HG03045 (cell line): ENCODE data around the gene ACACB.

Experiments
- ATAC-seq: cut with Tn5 transposase; IDR thresholded peaks from one replicate; pipeline ENCODE4 v1.9.1; 2021; ENCODE audit warnings: mild to moderate bottlenecking, moderate library complexity; ENCODE audit not compliant: unreplicated experiment

ACACB gene

DNA sequence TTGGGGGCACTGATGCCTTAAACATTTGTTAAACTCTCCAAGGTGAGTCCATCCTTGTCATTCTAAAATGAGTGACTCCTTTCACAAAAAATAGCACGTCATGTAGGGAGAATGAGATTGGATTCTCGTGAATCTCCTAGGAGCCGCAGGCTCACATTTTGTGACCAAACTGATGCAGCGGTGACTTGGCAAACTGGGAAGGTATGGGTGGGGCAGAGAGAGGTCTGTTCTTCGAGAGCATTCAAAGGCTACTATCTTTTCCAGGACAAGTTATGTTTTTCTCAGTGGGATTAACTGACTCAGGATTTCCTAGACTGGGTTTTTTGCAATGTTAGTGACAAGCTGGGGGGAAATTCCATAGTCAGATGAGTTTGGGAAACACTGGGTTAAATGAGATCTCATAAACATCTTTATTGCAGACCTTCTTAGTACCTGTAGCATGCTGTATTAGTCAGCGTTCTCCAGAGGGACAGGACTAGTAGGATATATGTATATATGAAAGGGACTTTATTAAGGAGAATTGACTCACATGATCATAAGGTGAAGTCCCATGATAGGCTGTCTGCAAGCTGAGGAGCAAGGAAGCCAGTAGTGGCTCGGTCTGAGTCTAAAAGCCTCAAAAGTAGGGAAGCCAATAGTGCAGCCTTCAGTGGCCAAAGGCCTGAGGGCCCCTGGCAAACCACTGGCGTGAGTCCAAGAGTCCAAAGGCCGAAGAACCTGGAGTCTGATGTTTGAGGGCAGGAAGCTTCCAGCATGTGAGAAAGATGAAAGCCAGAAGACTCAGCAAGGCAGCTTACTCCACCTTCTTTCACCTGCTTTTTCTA is 131.7 kb downstream of the ACACB start:
- no peak for ATAC-seq

DNA sequence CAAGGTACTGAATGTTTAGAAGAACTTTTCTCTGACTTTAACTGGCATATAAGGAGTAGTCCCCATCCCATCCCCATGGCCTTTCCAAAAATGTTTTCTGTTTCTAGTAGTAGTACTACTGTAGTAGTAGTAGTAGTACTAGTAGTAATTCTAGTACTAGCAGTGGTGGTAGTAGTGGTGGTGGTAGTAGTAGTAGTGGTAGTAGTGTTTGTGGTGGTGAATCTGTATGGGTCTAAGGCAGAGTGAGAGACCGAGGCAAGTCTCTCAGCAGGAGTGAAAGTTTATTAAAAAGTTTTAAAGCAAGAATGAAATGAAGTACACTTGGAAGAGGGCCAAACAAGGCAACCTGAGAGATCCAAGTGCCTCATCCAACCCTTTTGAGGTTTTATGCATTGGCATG is 134.1 kb downstream of the ACACB start:
- ATAC-seq, result no peak

DNA sequence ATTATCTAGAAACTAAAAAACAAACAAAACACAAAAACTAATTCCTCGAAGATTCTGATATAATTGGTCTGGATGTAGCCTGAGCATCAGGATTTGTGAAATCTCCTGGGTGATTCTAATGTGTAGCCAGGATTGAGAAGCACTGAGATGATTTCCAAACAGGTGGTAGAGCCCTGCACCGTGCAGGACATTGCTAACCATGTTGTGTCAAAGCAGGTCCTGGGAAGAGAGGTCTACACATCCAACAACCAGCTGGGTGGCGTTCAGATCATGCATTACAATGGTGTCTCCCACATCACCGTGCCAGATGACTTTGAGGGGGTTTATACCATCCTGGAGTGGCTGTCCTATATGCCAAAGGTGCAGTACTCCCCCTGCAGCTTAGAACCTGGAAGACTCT is 136.4 kb downstream of the ACACB start:
- no peak for ATAC-seq

DNA sequence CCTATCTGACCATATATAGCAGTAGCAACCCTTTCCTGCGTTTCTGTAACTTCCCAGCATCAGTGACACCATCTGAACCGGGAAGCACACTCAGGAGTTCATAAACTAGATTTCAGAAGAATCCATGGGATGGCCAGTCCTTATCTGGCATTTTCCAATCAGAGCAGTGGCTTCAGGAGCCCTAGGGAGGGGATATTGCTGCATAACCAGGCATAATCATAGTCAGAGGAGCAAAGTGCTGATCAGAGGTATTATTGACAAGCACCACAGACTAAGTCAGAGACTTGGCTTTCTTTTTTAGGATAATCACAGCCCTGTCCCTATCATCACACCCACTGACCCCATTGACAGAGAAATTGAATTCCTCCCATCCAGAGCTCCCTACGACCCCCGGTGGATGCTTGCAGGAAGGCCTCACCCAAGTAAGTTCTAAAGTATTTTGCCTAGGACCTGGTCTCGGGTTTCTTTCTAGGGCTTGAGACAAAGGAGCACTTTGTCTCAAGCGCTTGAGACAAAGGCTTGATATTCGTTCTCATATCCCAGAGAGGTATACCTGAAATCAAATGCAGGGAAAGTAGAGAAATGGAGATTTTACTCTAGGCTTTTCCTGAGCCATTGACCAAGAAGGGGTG is 137.6 kb downstream of the ACACB start:
- no peak for ATAC-seq

DNA sequence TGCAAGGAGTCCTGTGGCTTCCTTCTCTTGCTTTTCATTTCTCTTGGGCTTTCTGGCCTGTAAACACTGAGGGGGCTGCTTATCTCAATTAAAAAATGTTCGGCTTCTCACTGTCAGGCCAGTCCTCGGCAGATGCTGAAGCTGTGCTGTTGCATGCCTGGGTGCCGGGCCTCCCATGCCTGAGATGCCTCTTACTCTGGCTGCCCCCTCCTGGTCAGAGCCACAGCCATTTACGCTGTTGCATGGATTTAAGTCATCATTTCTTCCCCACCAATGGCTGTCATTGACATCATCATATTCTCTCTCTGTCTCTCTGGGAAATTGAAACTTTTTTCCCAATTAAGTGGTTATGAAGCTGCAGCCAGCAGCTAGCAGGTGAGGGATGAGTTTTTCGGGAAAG is 139.0 kb downstream of the ACACB start:
- no peak for ATAC-seq

DNA sequence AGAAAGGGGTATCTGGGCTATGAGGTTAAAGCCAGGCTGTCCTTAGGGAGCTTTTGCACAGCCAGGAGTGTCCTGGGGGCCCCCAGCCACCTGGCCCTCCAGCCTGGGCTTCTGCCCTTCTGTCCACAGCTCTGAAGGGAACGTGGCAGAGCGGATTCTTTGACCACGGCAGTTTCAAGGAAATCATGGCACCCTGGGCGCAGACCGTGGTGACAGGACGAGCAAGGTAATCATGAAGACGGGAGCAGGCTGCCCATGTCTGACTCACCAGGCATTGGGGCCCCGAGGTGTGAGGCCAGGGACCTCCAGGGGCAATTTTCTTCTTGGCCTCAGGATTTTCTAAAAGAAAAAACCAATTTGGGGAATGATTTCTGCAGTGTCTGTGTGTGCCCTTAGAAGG is 139.6 kb downstream of the ACACB start:
- no peak for ATAC-seq

DNA sequence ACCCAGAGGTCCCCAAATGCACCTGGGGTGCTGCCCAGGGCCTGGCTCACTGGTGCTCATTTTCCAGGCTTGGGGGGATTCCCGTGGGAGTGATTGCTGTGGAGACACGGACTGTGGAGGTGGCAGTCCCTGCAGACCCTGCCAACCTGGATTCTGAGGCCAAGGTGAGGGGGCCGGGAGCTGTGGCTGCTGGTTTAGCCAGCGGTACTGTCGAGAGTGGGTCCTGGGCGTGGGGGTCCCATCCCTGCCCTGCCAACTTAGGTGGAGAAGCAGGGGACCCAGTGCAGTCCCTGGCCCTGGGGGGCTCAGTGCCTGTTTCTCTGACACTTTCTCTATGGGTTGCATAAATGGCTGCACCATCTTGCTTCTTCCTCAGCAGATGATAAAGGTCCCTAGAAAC is 141.8 kb downstream of the ACACB start:
- ATAC-seq, result no peak

DNA sequence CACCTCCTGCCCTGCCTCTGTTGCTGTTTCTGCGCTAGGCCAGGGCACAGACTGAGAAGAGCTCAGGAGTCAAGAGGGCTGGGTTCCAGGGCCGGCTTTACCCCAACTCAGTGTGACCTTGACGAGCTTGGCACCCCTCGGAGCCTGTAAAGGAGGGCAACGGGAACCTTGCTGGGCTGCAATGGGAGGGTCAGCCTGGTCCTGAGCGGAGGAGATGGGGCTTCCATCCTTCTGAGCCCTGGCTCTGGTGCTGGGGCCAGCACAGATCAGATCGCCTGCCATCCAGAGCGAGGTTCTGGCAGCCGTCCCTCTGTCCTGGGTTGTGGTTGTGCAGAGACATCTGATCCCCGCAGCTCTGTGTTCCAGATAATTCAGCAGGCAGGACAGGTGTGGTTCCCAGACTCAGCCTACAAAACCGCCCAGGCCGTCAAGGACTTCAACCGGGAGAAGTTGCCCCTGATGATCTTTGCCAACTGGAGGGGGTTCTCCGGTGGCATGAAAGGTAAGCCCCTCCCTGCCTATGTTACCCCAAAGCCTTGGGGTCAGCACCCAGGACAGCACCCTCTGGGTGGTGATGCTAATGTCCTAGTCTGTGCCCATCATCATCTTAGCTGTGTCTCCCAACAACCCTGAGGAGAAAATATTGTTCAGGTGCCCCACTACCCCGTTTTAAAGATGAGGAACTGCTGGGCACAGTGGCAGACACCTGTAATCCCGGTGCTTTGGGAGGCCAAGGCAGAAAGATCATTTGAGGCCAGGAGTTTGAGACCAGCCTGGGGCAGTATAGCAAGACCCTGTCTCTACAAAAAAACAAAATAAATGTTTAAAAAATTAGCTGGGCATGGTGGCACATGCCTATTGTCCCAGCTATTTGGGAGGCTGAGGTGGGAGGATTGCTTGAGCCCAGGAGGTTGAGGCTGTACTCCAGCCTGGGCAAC is 142.5 kb downstream of the ACACB start:
- ATAC-seq, result no peak

DNA sequence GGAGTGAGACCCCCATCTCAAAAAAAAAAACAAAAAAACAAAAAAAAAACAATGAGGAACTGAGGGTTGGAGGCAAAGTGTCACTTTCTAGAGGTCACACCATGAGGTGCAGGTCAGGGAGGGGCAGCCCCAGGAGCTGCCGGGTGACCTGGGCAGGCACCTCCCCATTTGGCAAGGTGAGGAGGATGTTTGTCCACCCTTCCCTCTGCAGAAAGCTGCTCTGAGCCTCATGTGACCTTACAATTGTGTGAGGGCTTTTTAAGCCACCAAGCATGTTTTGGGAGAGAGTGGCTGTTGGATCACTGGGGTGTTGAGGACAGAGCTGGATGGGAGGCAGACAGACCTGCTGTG is 143.1 kb downstream of the ACACB start:
- ATAC-seq, result no peak

DNA sequence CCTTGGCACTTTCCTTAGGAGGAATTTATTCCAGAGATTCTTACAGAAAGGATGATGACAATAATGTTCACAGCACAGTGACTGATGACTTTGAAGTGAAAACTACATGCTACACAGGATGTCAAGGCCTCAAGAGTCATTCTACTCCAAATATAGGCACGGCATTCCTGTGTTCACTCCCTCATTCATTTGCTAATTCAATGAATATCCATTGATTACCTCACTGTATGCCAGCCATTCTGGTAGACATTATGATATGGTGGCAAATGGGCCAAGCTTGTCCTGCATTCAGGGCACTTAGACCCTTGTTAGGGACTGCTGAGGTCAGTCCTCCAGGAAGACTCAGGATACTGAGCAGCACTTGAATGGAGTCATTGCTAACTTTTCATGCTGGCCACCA is 144.7 kb downstream of the ACACB start:
- no peak for ATAC-seq

DNA sequence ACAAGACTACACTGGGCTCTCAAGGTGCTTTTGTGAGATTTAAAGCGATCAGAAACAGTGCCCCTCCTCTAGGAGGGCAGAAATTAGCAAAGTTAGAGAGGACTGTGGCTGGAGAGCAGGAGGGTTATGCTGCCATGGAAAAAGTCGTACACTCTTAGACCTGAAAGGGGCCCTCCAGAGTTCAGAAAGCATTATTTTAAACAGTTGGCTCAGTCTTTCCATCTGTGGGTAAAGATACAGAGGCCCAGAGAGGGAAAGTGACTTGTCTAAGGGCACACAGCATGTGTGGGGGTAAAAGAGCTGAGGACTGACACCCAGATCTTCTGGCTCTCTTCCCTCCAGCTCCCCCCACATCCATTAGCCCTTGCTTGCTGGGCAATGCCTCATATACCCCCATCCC is 145.6 kb downstream of the ACACB start:
- no peak for ATAC-seq

DNA sequence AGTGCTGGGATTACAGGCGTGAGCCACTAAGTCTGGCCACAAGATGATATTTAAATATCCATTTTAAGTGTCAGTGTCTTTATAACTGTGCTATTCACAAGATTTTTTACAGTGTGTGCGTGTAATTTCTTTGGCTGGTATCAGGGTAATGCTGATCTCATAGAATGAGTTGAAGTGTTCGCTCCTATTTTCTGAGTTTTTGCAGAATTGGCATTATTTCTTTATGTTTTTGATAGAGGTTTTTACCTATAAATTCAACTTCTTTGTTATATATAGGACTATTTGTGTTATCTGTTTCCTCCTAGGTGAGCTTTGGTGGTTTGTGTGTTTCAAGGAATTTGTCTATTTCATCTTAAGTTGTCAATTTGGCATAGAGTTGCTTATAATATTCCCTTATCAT is 147.1 kb downstream of the ACACB start:
- no peak for ATAC-seq

DNA sequence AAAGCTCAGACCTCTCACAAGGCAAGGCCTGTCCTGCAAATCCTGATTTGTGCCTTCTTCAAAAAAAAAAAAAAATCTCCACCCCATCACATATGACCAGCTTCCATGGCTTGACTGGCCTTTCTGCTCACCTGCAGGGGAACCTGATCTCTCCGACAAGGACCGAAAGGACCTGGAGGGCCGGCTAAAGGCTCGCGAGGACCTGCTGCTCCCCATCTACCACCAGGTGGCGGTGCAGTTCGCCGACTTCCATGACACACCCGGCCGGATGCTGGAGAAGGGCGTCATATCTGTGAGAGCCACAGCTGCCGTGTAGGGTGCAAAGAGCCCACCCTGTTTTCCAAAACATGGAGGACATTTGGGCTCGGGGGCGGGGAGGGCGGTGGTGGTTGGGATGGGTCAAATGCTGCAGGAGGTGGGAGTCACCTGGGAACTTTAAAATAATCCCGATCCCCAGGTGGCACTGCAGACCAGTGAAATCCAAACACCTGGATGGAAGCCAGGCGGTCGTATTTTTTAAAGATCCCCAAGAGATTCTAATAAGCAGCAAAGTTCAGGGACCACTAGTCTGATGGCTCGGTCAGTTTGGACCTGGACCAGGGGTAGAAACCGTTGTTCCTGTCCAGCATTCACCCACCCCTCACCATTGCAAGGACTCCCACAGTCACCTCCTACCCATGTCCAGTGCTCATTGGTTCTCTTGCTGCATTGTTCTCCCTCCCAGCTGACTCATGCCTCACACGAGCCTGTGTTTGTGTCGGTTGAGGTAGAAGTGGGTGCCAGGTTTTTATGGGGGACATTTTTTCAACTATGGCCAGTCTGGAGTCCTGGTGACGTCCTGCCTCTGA is 147.9 kb downstream of the ACACB start:
- no peak for ATAC-seq

DNA sequence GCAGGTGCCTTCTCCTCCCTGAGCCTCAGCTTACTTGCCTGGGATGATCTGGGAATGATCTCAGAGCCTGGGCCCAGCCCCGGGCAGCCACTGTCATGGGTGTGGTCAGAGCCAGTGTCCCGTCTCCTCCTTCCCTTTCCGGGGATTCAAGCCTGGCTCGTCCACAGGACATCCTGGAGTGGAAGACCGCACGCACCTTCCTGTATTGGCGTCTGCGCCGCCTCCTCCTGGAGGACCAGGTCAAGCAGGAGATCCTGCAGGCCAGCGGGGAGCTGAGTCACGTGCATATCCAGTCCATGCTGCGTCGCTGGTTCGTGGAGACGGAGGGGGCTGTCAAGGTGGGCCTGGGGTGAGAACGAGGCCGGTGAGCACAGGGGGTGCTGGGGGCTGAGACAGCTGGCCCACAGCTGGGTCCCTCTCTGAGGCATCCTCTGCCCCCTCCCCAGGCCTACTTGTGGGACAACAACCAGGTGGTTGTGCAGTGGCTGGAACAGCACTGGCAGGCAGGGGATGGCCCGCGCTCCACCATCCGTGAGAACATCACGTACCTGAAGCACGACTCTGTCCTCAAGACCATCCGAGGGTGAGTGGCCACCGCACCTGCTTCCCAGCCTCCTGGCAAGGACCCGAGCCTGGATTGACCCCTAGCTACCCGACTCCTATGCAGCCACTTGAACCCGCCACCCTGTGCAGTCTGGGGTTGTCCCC is 148.7 kb downstream of the ACACB start:
- ATAC-seq, result no peak

DNA sequence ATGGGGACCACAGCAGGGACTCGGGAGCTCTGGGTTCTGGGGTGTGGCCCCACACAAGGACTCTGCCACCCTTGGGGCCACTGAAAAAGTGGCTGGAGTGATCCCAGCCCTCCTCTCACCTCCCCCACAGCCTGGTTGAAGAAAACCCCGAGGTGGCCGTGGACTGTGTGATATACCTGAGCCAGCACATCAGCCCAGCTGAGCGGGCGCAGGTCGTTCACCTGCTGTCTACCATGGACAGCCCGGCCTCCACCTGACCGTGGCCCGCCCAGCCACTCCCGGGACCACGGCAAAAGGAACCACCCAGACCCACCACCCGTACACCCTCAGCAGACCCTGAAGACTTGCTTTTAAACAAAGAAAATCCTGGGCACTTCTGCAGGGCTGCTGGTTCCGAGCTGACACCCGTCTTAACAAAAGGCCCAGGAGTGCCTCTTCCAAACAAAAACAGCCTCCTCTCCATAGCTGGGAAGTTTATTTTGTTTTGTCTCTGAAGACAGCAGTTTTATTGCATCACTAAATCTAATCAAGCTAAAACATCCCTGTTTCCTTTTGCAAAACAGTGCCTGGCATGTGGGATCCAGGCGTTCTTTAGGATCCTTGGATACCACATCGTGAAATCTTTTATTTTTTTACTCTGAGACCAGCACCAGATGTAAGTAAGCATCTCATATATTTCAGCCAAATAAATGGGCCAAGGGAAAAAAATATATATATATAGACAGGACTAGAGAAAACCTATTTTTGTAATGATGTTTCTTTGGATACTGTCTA is 149.9 kb downstream of the ACACB start:
- ATAC-seq, result no peak

DNA sequence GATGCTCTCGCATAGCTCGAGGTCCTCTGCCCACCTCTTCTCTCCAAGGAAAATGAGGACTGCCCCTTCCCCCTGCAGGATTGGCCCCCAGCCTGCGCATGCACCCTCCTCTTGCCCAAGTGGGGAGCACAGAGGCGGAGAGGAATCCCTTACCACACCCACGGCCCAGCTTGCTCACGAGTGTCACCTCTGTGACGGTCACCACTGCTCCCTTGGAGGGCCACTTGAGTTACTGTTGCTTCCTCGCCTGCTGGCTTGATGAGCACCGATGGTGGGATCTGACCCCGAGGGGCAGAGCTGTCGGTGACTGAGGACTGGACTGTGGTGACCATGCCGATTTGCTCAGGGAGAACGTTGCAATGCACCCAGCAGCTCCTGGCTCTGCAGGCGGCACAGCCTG is 151.0 kb downstream of the ACACB start:
- no peak for ATAC-seq

DNA sequence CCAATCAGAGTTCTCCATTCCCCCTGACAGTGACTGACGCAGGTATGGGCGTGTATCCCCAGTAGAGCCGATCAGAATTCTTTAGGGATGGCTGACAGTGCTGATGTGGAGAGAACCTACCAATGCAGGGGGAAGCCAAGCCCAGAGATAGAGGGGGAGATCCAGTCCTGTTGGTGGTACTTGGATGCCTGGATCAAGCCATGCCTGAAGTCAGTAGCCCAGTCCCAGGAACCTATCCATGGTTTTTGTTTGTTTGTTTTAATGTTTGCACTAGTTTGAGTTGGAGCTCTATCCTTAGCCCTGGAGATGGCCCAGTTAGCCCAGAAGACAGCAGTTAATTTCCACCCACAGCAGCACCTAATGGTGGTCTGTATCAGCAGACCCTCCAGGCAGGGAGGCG is 152.5 kb downstream of the ACACB start:
- no peak for ATAC-seq

DNA sequence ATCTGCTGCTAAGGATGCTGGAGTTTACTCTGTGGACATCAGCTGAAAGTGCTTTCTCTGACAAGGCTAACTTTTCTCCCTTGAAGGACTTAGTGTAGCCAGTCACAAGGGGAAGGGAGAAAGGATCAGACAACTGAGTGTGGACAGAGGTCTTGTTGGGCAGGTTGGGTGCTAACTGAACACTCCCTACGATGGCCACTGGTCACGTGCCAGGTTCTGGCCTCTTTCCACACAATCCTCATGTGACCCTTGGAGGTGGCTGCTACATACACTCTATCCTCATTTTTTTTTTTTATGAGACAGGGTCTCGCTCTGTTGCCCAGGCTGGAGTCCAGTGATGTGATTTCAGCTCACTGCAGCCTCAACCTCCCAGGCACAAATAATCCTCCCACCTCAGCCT is 153.0 kb downstream of the ACACB start:
- no peak for ATAC-seq

DNA sequence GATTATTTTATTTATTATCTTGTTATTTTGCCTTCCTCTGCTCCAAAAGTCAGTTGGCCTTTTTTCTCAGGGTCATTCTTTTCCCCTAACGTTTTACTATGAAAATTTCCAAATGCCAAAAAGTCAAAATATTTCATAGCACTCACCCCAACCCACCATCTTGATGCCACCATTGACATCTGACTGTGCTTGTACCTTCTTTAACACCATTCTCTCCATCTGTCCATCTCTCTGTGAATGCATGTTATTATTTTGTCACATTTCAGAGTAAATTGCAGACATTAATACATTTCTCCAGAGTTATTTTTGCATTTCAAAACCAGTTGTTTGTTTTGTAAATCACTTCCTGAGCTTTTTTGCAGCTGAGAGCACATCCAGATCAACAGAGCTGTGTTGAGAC is 154.1 kb downstream of the ACACB start:
- ATAC-seq, result no peak
